ENCODE data around the gene PLEKHH1.

GRCh38 chr14:67514203-67514607 lies 18.9 kb upstream of the PLEKHH1 start:
- TF ChIP-seq TCF12 (IDR thresholded peaks at IDR 0.05; ENCODE audit: low read depth, low read length) (no peak), RAD21 (IDR thresholded peaks at IDR 0.05 in 1 of 2, conservative IDR thresholded peaks at IDR 0.05 in 1 of 2; ENCODE audit: low read depth in 2 of 2, low read length in 2 of 2) (no peak), ZNF274 (IDR thresholded peaks at IDR 0.05; ENCODE audit: borderline replicate concordance, extremely low read depth, low read length) (no peak), CTCF (IDR thresholded peaks at IDR 0.05; ENCODE audit: control extremely low read depth in 1 of 3, insufficient read depth in 1 of 3, low read depth in 1 of 3, low read length in 3 of 3) (no peak), EP300 (IDR thresholded peaks at IDR 0.05; ENCODE audit: borderline replicate concordance in 1 of 2, low read depth in 2 of 2, low read length in 2 of 2) (no peak), POLR2AphosphoS5 (IDR thresholded peaks at IDR 0.05; ENCODE audit: low read depth, low read length) (no peak), JUND (IDR thresholded peaks at IDR 0.05; ENCODE audit: low read length) (no peak), CHD2 (IDR thresholded peaks at IDR 0.05; ENCODE audit: low read length) (no peak), CEBPB (IDR thresholded peaks at IDR 0.05; ENCODE audit: low read depth, low read length) (no peak), MAFK (IDR thresholded peaks at IDR 0.05; ENCODE audit: low read depth, low read length) (no peak), EZH2 (IDR thresholded peaks at IDR 0.05; ENCODE audit: low read depth, low read length, severe bottlenecking) (peak; percentile 19)
- TF ChIP-seq, protein P1, sequence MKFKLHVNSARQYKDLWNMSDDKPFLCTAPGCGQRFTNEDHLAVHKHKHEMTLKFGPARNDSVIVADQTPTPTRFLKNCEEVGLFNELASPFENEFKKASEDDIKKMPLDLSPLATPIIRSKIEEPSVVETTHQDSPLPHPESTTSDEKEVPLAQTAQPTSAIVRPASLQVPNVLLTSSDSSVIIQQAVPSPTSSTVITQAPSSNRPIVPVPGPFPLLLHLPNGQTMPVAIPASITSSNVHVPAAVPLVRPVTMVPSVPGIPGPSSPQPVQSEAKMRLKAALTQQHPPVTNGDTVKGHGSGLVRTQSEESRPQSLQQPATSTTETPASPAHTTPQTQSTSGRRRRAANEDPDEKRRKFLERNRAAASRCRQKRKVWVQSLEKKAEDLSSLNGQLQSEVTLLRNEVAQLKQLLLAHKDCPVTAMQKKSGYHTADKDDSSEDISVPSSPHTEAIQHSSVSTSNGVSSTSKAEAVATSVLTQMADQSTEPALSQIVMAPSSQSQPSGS (IDR thresholded peaks at IDR 0.05; ENCODE audit: low read length), result no peak
